IPS-NIHi11 (cell line): Measurements from ENCODE around the gene THBS1.

ENCODE experiments used
- DNase-seq: peaks from one replicate; pipeline ENCODE4 v3.0.0; 2012; ENCODE audit warnings: mixed read lengths, low spot score

THBS1 gene

GRCh38 chr15:39589193-39589814, 8.4 kb downstream of the THBS1 start:
- DNase-seq: no peak

DNA sequence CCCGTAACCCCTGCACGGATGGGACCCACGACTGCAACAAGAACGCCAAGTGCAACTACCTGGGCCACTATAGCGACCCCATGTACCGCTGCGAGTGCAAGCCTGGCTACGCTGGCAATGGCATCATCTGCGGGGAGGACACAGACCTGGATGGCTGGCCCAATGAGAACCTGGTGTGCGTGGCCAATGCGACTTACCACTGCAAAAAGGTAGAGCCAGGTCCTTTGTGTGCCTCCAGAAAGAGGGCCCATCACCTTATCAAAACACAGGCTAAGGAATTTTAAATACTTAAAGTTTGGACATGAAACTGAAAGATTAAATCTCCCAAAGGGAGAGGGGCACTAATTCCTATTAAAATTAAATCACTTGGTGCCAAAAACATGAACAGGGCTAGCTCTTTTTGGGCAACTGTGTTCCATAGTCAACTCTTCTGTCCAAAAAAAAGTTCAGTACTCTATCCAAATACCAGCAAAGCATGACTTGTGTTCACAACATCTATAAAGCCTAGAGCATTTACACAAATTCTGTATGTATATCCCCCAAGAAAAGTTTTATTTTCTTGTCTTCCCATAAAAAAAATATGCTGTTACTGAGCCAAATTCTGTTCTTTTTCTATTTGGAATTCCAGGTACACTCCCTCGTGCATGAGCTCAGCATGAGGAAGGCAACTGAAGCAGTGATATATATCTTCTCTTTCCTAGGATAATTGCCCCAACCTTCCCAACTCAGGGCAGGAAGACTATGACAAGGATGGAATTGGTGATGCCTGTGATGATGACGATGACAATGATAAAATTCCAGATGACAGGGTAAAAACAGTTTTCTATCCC, 9.2 kb downstream of the THBS1 start:
- no peak for DNase-seq

GRCh38 chr15:39591141-39591895, 10.4 kb downstream of the THBS1 start:
- no peak for DNase-seq

DNA sequence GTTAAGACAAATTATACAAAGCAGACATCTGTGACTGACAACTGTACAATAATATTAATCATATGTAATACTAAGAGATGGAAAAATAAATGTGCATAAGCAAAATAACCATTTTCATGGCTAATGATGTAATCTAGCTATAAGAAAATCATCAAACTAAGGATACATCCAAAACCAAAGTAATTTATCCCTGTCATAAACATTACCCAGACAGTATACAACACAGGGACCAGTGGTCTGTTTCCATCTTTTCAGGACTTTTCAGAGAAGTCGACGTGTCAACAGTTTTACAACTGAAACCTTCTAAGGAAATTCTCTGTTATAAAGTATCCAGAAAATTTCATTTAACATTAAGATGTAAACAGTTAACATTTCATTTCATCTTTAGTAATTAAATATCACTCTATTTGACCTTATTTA, 11.0 kb downstream of the THBS1 start:
- no peak for DNase-seq

DNA sequence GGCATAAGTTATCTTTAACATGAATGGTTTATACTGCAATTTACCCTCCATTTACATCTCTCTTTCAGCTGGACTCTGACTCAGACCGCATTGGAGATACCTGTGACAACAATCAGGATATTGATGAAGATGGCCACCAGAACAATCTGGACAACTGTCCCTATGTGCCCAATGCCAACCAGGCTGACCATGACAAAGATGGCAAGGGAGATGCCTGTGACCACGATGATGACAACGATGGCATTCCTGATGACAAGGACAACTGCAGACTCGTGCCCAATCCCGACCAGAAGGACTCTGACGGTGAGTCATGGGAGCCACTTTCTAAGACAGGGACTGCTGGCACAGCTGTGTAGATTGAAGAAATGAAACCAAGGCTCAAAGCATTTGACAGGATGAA, 11.6 kb downstream of the THBS1 start:
- DNase-seq: no peak

DNA sequence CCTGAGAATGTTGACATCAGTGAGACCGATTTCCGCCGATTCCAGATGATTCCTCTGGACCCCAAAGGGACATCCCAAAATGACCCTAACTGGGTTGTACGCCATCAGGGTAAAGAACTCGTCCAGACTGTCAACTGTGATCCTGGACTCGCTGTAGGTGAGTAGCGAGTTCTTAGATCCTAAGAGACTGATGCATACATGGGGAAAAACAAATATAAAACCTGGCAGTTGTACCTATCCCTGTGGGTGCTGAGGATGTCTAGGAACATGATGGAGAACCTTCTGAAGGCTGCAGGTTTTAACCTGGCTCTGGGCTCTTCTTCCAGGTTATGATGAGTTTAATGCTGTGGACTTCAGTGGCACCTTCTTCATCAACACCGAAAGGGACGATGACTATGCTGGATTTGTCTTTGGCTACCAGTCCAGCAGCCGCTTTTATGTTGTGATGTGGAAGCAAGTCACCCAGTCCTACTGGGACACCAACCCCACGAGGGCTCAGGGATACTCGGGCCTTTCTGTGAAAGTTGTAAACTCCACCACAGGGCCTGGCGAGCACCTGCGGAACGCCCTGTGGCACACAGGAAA, 12.3 kb downstream of the THBS1 start:
- no peak for DNase-seq

DNA sequence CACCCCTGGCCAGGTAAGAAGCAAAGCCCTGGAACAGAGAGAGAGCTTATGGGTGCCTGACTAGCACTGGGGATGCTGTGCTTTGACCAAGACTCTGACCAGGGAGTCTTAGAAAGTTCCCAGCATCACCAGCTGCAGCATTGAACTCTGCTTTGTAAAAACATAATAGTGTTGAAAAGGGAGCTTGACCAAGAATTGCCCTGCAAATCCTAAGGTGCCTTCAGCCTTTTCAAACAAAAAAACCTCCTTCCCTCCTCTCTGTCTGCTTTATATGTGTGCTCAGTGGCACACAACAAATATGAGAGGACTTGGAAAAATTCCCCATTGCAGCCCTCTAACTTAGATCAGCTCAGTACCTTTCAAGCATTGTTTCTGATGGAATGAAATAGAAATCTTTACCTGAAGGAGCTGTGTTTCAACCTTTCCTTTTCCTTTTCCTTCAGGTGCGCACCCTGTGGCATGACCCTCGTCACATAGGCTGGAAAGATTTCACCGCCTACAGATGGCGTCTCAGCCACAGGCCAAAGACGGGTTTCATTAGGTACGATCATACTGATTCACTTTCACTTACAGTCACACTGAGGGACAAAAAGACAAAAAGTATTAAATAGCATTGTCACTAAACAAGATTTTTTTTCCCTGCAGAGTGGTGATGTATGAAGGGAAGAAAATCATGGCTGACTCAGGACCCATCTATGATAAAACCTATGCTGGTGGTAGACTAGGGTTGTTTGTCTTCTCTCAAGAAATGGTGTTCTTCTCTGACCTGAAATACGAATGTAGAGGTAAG, 13.0 kb downstream of the THBS1 start:
- DNase-seq: no peak

GRCh38 chr15:39594446-39595337, 13.8 kb downstream of the THBS1 start:
- DNase-seq: no peak

GRCh38 chr15:39595338-39596221, 14.7 kb downstream of the THBS1 start:
- no peak for DNase-seq

GRCh38 chr15:39596358-39597051, 15.6 kb downstream of the THBS1 start:
- DNase-seq: no peak

- DNase-seq: no peak
Observed at GRCh38 chr15:39597336-39597735, 16.5 kb downstream of the THBS1 start.

DNA sequence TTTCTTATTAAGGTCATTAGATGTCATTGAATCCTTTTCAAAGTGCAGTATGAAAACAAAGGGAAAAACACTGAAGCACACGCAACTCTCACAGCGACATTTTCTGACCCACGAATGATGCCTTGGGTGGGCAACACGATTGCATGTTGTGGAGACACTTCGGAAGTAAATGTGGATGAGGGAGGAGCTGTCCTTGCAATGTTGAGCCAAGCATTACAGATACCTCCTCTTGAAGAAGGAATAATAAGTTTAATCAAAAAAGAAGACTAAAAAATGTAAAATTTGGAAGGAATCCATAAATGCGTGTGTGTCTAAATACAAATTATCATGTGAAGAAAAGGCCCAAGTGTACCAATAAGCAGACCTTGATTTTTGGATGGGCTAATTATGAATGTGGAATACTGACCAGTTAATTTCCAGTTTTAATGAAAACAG, 16.9 kb downstream of the THBS1 start:
- no peak for DNase-seq

DNA sequence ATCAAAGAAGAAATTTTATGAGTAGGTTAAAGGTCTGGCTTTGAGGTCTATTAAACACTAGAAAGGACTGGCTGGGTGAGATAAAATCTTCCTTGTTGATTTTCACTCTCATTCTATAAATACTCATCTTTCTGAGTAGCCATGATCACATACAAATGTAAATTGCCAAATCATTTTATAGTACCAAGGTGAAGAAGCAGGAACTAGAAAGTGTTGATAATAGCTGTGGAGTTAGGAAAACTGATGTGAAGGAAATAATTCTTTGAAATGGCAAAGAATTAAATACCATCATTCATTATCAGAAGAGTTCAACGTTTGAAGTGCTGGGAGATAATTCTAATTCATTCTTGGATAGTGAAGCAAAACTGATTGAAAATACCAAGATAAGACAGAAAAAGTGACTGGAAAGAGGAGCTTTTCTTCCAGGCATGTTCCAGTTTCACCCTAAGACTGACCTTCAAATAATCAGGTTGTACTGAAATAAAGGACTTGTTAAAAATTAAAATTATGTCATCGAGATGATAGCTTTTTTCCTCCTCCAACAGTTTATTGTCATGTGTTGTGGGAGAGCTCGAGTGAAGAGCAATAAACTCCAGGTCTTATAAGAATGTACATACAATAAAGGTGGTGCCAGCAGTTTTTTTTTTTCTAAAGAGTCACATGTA, 17.4 kb downstream of the THBS1 start:
- DNase-seq: no peak

- DNase-seq: no peak
Observed at GRCh38 chr15:39598958-39599845, 18.3 kb downstream of the THBS1 start.

DNA sequence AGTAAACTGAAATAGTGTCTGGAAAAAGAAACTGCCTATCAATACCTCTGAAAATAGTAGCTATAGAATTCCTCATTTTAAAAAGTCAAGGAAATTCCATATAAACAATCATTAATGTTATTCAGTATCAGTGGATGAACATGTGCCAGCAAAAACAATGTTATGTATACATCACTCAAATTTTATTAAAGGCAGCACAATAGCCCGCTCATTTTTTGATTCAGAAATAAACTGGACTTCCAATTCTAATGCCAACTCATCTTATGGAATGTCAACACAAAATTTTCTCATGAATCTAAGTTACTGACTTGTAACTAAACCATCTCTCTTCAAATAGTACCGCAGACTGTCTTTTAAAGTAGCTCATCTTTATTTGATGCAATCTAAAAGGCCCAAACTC, 19.0 kb downstream of the THBS1 start:
- no peak for DNase-seq

DNA sequence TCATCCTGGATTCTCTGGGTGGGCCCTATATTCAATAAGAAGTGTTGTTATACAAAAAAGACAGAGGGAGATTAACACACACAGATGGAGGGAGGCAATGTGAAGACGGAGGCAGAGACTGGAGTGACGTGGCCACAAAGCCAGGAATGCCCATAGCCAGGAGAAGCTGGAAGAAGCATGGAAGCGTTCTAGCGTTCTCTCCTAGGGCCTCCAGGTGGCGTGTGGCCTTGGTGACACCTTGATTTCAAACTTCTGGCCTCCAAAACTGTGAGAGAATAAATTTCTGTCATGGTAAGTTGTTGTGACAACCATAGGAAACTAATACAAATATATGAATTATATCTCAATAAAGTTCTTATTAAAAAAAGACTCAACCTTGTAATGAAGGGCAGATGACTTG, 21.3 kb downstream of the THBS1 start:
- peak; percentile 25 for DNase-seq

DNA sequence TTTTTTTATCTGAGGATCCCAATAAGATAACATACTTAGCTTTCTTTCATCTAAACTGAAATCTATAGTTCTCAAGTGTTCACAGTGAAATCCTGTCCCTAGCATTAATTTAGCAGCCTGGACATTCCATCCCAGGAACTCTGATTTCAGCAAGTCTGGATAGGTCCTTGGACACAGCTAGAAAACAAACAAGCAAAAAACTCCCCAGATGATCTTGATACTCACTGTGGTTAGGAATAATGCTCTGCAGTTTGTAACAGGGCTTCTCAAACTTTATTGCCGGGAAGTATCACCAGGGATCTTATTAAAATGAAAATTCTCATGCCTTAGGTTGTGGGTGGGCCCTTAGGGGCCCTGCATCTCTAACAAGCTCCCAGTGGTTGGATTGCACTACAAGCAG, 24.3 kb downstream of the THBS1 start:
- no peak for DNase-seq
